ENCODE data around the gene ZNF490.
"Not testable (repeated sequence)": the region's sequence is repeated elsewhere in the genome, so short reads cannot be mapped to it uniquely, and the experiment has no call there.

The ZNF490 gene

DNA sequence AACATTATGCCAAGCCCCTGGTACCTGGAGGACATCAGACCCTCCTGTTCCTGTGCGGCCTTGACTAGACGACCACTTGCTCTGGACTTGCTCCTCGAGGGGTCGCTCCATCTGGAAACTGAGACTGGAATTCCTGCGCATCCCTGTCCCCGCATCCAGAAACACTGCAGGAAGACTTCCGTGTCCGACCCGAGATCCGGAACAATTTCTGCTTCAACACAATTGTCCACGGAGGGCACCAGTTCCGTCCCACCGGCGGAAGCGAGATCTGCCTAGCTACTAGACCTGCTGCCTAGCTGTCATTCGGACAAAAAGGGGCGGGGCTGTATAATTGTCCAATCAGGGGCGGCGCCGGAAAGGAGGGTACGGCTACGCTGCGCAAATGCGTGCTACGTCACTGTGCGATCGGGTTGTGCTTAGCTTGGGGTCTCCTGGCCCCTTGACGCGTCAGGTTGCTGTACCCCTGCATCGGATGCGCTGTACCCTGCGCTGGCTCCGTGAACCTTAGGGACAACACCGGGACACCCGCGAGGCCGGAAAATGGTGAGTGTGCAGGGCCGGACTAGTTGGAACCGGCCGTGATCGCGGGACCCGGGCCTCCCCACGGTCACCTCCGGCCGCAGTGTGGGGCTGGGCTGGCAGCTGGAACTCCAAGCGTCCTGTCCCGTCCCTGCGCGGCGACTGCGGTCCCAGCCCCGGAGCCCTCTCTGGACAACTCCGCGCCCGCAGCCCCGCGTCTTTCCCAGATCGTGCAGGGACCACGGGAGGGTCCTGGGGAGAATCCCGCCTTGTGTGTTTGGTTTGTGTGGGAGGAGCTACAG is at the start of gene ZNF490, which contains the start of gene ZNF791:
Gene ZNF490 (minus strand): TSS at position 274 of the 821 bp plus-strand sequence. CDS start 133 bp downstream, at position 141.
Gene ZNF791 (plus strand): TSS at position 381 of the 821 bp plus-strand sequence. CDS start 160 bp downstream, at position 541.
- DNase-seq, result peak; percentile 90

DNA sequence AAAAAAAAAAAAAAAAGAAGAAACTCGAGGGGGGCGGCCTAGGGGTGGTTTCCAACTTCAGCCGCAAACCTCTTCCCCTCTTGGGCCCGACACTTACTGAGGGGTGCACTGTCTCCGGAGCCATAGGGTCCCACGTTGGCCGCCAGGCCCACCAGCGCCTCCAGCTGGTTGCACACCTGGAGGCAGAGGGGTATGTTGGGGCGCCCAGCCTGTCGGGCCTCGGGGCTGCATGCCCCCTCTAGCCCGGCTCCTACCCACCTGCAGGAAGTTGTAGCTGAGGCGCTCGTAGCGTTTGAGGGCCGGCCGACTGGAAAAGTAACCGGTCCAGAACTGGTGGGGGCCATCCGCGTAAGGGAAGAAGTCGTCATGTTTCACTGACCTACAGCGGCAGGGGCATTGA is 47.4 kb upstream of the ZNF490 start:
- DNase-seq, result no peak

DNA sequence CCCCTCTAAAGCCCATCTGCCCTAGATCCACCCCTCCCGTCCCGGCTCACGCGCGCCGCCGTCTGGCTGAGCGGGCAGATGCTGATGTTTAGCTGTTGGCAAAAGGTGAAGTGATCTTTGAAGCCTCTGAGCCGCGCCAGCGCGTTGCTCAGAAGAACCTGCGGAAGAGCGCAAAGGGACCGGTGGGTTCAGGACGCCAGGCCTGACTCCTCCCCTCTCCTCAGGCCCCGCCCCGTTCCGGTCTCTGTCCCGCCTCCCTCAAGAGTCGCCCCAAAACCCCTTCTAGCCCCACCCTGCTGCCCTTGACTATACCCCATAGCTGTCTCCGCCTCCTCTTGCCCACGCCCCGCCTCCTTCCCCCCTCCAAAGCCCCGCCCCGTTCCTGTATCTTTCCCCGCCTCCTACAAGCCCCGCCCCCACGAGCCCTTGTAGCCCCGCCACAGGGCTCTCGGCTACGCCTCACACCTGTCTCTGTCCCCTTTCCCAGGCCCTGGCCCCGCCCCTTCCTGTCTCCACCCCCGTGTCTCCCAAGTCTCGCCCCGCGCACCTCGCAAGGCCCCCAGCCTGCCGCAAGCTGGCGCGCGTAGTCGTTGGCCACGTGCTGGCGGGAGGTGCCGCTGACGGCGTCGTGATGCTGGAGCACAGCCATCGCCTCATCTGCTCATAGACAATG is 46.4 kb upstream of the ZNF490 start:
- DNase-seq, result no peak

DNA sequence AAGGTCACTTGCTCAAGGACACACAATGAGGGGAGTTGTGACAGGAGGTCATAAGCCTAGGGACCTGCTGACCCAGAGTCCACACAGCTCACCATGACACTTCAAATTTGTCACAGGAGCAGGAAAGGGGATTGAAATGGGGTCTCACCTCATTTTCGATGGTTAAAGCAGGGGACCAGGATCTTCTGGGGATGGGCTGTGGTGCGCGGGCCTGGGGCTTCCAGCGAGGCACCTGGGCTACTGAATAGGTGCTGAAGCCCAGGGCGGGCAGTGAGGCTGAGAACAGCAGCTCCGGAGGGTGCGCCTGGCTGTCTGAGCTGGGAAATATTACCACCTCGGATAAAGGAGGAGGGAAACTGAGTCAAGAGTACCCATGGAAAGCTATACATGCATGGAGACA is 44.9 kb upstream of the ZNF490 start:
- no peak for DNase-seq

DNA sequence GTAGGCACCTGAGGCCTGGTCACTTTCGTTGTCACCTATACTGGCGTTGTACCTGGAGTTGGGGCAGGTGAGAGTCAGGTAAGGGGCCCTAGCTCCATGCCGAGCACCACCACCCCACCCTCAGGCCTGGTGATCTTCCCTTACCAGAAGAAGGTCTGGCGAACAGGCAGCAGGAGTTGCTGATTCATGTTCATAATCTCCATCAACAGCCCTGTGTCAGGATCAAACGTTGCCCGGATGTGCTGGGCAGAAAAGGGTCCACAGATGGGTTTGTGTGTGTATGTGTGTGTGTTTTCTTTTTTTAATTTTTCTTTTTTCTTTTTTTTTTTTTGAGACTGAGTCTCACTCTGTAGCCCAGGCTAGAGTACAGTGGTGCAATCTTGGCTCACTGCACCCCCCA is 41.6 kb upstream of the ZNF490 start:
- DNase-seq, result no peak

DNA sequence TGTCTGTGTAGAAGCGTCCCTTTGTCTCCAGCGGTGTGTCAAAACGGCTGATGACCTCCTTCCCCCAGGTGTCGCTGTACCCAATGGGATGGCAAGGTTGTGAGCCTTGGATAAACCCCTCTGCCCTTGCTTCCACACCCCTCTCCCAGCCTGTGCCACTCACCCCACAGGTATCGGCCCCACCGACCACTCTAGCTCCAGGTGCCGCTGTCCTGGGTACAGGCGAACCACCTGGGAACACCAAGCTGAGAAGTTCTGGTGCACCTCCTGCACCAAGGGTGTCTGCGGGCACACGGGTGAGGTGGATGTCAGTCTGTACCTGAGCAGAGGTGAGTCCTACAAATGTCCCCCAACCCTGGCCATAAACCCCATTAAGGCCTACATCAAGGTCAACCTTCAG is 39.3 kb upstream of the ZNF490 start:
- DNase-seq, result no peak

DNA sequence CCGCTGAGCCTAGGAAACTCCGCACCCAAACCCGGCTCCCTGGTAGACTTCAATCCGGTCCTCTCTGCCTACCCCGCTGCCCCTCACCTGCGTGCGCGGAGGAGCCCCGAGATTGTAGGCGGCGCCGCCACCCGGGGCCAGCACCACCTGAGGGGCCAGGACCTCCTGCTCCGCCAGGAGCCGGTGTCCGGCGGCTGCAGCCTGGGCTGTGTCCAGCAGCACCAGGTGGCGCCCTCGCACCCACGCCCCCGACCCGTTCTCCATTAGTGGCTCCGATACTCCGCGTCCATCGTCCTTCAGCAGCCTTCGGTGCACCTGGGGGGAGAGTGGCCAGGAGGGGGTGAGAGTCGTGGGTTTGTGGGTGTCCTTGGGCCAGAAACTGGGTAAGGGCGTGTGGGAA is 37.5 kb upstream of the ZNF490 start:
- DNase-seq, result no peak

DNA sequence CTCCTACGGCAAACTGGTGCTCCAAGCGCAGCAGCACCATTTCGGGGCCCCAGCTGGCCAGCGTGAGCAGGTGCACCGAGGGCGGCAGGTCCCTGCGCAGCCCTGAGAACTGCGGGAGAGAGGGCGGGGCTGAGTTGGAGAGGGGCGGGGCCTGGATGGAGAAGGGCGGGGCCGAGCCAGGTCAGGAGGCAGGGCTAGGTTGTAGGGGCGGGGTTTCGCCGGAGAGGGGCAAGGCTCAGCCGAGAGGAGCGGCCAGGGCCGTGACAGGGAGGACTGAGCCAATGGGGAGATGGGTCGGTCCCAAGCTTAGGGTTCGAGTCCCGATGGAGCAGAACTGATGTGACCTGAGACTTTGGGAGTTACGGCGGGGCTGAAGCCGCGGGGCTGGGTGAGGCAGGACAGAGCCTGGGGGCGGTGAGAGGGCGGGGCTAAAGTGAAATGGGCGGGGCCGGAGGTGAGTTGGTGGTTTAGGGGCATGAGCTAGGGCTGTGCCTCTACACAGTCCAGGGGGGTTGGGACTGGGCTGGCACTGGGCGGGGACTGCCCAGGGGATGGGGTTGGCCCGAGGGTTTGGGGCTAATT is 37.0 kb upstream of the ZNF490 start:
- no peak for DNase-seq

DNA sequence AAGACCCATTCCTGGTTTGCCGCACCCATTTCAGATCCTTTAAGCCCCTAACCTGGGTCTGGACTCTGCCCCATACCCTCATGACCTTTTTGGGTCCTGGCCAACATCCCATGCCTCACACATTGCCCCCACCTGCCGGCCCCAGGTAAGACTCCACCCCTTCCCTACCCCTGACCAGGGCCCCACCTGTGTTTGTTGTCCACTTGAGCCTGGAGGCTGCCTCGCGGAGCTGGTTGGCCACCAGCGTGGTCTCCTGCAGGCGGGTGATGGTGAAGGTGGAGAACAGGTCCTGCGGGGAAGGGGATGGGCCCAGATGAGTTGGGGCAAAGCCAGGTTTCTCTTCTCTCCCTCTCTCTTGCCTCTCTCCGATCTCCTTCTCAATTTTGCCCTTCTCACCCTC is 36.4 kb upstream of the ZNF490 start:
- no peak for DNase-seq

DNA sequence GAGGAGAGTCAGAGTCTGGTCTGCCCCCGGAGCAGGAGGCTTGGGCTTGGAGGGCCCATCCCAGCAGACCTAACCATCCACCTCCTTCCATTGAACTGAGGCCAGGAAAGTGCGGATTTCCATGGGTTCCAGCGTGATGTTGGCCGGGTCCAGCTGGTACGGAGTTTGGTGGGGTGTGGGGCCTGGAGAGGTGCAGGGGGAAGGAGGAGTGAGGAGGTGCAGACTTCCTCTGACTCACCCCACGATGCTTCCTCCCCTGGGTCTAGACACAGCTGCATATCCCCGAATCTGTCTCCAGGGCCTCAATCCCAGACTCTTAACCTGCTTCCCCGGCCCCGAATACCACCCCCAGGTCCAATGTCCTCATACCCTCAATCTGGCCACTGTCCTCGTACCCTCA is 35.9 kb upstream of the ZNF490 start:
- DNase-seq, result no peak

DNA sequence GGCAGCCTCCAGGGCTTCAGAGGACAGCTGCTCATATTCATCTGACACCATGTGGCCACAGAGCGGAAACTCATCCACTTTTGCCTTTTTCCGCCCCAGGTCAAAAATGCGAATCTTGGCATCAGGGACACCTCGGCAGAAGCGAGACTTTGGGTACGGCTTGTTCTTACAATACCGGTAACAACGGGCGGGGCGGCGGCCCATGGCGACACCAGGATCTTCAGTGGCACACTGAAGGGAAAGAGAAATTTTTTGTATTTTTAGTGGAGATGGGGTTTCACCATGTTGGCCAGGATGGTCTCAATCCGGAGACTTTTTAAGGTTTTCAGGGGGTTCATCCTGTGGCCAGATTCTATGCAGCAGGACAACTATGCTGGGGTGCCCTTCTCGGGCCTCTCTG is 33.1 kb upstream of the ZNF490 start:
- DNase-seq, result not testable (repeated sequence)

DNA sequence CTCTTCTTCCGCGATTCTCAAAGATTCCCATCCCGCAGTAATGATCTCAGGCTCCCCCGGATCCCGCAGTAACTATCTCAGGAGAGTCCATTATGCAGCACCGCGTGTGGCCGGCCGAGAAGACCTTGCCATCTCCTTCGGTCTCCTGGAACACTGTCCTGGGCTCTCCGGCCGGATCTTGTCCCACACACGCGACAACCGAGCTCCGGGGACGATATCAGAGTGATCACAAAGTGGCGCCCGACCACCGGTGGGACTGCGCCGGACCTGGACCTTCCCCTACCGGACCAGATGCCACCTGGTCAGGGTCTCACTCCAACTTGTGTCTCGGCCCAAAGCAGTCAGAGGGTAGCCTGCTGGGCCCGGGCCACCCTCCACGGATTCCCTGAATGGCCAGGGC is 31.9 kb upstream of the ZNF490 start:
- no peak for DNase-seq

DNA sequence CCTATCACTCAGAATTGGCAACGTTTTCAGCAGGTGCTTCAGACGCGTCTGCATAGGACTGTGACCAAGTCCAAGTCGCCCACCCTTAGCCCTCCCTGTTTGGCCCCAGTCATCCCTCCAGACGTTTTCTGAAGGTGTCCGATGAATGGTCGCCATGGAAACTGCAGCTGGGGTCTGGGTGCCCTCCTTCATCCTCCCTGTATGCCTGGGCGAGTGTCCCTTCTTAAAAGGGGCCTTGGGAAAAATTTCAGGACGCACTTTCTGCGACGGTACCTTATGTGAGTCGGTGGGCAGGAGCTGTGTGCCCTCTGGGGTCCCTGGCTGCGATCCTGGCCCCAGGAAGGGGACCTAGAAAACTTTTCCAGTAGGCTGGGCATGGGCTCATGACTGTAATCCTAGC is 30.8 kb upstream of the ZNF490 start:
- DNase-seq, result no peak

DNA sequence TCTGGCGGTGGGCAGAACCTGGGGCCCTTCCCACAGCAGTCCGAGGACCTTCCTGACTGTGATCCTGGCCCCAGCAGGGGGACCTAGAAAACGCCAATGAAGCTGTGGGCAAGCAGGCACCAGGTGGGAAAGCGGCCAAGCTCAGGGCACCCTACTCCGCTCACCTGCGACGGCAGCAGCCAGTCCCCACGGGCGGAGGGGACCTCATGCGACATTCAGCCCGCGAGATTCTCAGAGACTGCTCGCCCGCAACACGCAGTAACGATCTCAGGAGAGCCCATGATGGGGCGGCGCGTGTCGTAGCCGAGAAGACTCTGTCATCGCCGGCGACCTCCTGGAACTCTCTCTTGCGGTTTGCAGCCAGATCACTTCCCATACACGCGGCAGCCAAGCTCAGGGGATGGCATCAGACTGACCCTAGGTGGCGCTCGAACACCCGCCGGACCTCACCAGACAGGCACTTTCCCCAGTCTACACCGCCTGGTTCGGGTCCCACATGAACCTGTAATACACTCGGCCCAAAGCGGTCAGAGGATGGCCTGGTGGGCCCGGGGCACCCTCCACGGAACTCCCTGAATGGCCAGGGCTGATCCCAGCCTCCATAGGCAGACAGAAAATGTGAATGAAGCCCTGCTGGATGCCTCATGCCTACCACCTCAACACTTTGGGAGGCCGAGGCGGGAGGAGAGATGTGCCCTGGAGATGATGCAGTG is 29.4 kb upstream of the ZNF490 start:
- peak; percentile 74 for DNase-seq

DNA sequence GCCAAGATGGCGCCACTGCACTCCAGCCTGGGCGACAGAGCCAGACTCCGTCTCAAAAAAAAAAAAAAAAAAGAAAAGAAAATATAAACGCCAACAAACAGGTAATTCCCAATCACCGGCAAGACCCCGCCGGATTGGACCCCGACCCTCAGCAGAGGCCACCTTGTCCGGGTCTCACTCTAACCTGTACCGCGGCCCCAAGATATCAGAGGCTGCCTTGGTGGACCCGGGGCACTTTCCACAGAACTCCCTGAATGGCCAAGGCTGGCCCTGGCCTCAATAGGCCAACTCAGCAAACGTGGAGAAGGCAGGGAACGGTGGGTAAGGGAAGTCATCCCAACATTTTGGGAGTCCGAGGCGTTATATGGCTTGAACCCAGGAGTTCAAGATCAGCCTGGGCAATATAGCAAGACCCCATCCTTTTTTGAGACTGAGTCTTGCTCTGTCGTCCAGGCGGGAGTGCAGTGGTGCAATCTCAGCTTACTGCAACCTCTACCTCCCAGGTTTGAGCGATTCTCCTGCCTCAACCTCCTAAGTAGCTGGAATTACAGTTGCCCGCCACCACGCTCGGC is 28.1 kb upstream of the ZNF490 start:
- DNase-seq, result no peak

DNA sequence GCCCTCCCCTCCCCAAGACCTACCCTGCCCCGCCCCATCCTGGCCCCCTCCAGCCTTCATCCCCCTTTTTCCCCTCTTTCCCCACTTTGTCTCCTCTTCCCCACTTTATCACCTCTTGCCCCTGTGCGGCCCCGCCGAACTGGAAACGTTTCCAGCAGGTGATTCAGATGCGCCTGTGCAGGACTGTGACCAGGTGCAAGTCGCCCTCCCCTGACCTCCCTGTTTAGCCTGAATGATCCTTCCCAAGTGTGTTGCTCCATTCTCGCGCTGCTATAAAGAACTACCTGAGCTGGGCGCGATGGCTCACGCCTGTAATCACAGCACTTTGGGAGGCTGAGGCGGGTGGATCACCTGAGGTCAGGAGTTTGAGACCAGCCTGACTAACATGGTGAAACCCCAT is 26.0 kb upstream of the ZNF490 start:
- DNase-seq, result no peak

DNA sequence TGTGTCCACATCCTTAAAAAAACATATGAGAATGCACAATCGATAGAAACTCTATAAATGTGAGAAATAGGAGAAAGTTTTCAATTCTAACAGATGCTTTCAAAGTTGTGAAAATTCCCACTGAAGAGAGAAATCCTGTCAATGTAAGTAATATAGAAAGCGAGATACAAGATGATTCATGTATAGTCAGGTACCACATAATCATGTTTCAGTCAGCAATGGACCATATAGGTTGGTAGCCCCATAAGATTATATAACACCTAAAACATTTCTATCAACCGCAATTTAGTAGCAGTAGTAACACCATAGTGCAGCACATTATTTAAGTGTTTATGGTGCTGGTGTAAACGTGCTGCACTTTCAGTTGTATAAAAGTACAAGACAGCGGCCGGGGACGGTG is 18.6 kb upstream of the ZNF490 start:
- DNase-seq, result no peak

DNA sequence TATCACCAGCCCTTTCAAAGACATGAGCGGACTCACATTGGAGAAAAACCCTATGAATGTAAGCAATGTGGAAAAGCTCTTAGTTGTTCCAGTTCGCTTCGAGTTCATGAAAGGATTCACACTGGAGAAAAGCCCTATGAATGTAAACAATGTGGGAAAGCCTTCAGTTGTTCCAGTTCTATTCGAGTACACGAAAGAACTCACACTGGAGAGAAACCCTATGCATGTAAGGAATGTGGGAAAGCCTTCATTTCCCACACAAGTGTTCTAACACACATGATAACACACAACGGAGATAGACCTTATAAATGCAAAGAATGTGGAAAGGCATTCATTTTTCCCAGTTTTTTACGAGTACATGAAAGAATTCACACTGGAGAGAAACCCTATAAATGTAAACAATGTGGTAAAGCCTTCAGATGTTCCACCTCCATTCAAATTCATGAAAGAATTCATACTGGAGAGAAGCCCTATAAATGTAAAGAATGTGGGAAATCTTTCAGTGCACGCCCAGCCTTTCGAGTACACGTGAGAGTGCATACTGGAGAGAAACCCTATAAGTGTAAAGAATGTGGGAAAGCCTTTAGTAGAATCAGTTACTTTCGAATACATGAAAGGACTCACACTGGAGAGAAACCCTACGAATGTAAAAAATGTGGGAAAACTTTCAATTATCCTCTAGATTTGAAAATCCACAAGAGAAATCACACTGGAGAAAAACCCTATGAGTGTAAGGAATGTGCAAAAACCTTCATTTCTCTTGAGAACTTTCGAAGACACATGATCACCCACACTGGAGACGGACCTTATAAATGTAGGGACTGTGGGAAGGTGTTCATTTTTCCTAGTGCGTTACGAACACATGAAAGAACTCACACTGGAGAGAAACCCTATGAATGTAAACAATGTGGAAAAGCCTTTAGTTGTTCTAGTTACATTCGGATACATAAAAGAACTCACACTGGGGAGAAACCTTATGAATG is 17.7 kb upstream of the ZNF490 start:
- no peak for DNase-seq

DNA sequence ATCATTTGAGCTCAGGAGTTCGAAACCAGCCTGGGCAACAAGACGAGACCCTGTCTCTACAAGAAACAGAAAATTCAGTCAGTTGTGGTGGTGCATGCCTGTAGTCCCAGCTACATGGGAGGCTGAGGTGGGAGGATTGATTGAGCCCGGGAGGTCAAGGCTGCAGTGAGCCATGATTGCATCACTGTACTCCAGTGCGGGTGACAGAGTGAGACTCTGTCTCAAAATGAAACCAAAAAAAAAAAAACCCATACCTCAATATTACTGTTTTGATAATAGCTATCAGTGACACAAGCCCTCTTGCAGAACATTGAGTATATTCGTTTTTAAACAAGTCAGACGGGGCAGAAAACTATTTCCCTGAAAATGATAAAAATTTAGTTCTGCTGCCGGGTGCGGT is 16.3 kb upstream of the ZNF490 start:
- DNase-seq, result no peak

DNA sequence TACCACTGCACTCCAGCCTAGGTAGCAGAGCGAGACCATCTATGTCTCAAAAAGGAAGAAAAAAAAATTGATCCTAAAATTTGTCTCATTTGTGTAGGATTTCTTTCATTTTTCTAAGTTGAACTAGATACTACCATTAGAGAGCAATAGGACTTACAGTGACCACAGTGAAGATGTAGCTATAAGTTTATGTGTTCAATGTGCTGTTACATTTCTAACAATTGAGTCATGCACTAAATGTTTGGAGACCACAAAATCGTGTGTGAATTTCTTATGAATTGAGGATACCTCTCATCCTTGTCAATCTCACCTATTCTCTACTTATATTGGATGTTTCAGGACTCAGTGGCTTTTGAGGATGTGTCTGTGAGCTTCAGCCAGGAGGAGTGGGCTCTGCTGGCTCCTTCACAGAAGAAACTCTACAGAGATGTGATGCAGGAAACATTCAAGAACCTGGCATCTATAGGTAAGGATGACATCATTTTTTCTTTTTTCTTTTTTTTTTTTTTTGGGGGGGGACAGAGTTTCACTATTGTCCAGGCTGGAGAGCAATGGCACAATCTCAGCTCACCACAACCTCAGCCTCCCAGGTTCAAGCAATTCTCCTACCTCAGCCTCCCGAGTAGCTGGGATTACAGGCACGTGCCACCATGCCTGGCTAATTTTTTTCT is 12.9 kb upstream of the ZNF490 start:
- DNase-seq, result no peak

Measured in activated CD4-positive, alpha-beta T cell treated with anti-CD3 and anti-CD28 coated beads for 1 hour (primary cell).